H4 (cell line): ENCODE measurements around the gene KDM6B. TPM values are rescaled to one million over a fixed set of nuclear protein-coding genes. Genes with fewer than 3 reads are reported as not detected.
A peak's percentile ranks its signal among the peaks of the same experiment; 100 is the strongest.
"Not testable (repeated sequence)": the region's sequence is repeated elsewhere in the genome, so short reads cannot be mapped to it uniquely, and the experiment has no call there.

Source experiments
- DNase-seq: peaks from one replicate; pipeline ENCODE4 v3.0.0-alpha.2; 2015; ENCODE audit warnings: low spot score
- total RNA-seq: library from RNA; depleted of rRNA; stranded (reverse); fragments of >200 nt; shearing (Covaris generic); gene quantifications from 2 replicates; pipeline ENCODE4 v1.2.3, GENCODE V29; 2014

KDM6B gene
- total RNA-seq, 1 experiment from 2014 or later = 0.21 TPM

GRCh38 chr17:7852919-7853690 lies 19.1 kb downstream of the KDM6B start:
- no peak for DNase-seq

GRCh38 chr17:7853691-7854038 lies 19.6 kb downstream of the KDM6B start:
- no peak for DNase-seq

- DNase-seq = no peak
These were observed 20.2 kb downstream of the KDM6B start for GRCh38 chr17:7854078-7854777.

- DNase-seq = no peak
These were observed 21.0 kb downstream of the KDM6B start, which contains the start of gene TMEM88 for GRCh38 chr17:7854851-7855659. TSS of gene TMEM88 (plus strand) at chr17:7855066. CDS start at chr17:7855075, 9 bp downstream.

GRCh38 chr17:7855660-7856010 lies 21.6 kb downstream of the KDM6B start:
- no peak for DNase-seq

- DNase-seq = no peak
These were observed 22.2 kb downstream of the KDM6B start for GRCh38 chr17:7856011-7856810.

- DNase-seq = peak; percentile 98
These were observed 23.0 kb downstream of the KDM6B start, which contains the start of gene NAA38 for GRCh38 chr17:7856811-7857712. TSS of gene NAA38 (minus strand) at chr17:7857559. CDS start at chr17:7857463, 96 bp downstream.

GRCh38 chr17:7857713-7858521 lies 23.9 kb downstream of the KDM6B start, which contains the start of gene CYB5D1:
TSS of gene CYB5D1 (plus strand) at chr17:7858003. CDS start at chr17:7858135, 132 bp downstream.
- DNase-seq = peak; percentile 82

- DNase-seq = no peak
These were observed 24.4 kb downstream of the KDM6B start for GRCh38 chr17:7858522-7858810.

- DNase-seq = no peak
These were observed 25.0 kb downstream of the KDM6B start for GRCh38 chr17:7859028-7859427.

GRCh38 chr17:7862692-7863437 lies 28.8 kb downstream of the KDM6B start:
- no peak for DNase-seq

- DNase-seq = not testable (repeated sequence)
These were observed 30.4 kb downstream of the KDM6B start for GRCh38 chr17:7864384-7864783.

GRCh38 chr17:7864995-7865650 lies 31.1 kb downstream of the KDM6B start:
- DNase-seq = no peak

GRCh38 chr17:7867881-7868329 lies 33.9 kb downstream of the KDM6B start:
- DNase-seq = no peak

- DNase-seq = no peak
These were observed 39.0 kb downstream of the KDM6B start for GRCh38 chr17:7873051-7873450.

- no peak for DNase-seq
These were observed 41.9 kb downstream of the KDM6B start for GRCh38 chr17:7875804-7876370.

GRCh38 chr17:7878234-7878633 lies 44.2 kb downstream of the KDM6B start:
- DNase-seq = no peak
